ENCODE data around the gene KRT86. TPM values are rescaled to one million over a fixed set of nuclear protein-coding genes. Genes with fewer than 3 reads are reported as not detected.
"Not testable (repeated sequence)": the region's sequence is repeated elsewhere in the genome, so short reads cannot be mapped to it uniquely, and the experiment has no call there.

Gene KRT86
- total RNA-seq, 2 donors from 2014 or later = 0.43 TPM; not detected in 1

GRCh38 chr12:52278575-52279421 lies 4.4 kb downstream of the KRT86 start:
- H3K4me3 Mint-ChIP-seq = no peak overlapping the region

GRCh38 chr12:52279422-52280318 lies 5.2 kb downstream of the KRT86 start:
- no peak overlapping the region for H3K27ac Mint-ChIP-seq
- DNase-seq (ENCODE audit: low spot score) (no peak), ATAC-seq (no peak)
- no peaks in the 10 kb centered on the region for H3K9me3 Mint-ChIP-seq
- H3K4me3 Mint-ChIP-seq = no peak overlapping the region
- peaks cover 8 to 20% of the 10 kb centered on the region in 2 donors for H3K27me3 Mint-ChIP-seq
- no peaks in the 10 kb centered on the region for H3K36me3 Mint-ChIP-seq
- peaks cover 6 to 10% of the 10 kb centered on the region in 2 donors for H3K4me1 Mint-ChIP-seq (ENCODE audit: low read depth in 2 of 2)

More at GRCh38 chr12:52278575-52279421, 4.4 kb downstream of the KRT86 start:
- Mint-ChIP-seq H3K9me3 (no peaks in the 10 kb centered on the region), H3K27ac (no peak overlapping the region), H3K36me3 (no peaks in the 10 kb centered on the region), H3K27me3 (peaks cover 8 to 23% of the 10 kb centered on the region in 2 donors), H3K4me1 (ENCODE audit: low read depth in 2 of 2) (peaks cover 6 to 10% of the 10 kb centered on the region in 2 donors)
- ATAC-seq (peak; percentile 90 to 94), DNase-seq (ENCODE audit: low spot score) (peak; percentile 82)

- Mint-ChIP-seq H3K27me3 (peaks cover 8 to 17% of the 10 kb centered on the region in 2 donors), H3K27ac (no peak overlapping the region), H3K9me3 (no peaks in the 10 kb centered on the region), H3K4me1 (ENCODE audit: low read depth in 2 of 2) (peaks cover 6 to 10% of the 10 kb centered on the region in 2 donors), H3K36me3 (no peaks in the 10 kb centered on the region), H3K4me3 (no peak overlapping the region)
- no peak for DNase-seq (ENCODE audit: low spot score)
- ATAC-seq = no peak
Measured at GRCh38 chr12:52280319-52280795, 5.9 kb downstream of the KRT86 start.

GRCh38 chr12:52280796-52281560 lies 6.5 kb downstream of the KRT86 start:
- no peak overlapping the region for H3K4me3 Mint-ChIP-seq
- H3K36me3 Mint-ChIP-seq = no peaks in the 10 kb centered on the region
- peaks cover 8 to 15% of the 10 kb centered on the region in 2 donors for H3K27me3 Mint-ChIP-seq
- no peaks in the 10 kb centered on the region for H3K9me3 Mint-ChIP-seq
- H3K4me1 Mint-ChIP-seq (ENCODE audit: low read depth in 2 of 2) = peaks cover 9 to 13% of the 10 kb centered on the region in 2 donors
- no peak for ATAC-seq
- no peak for DNase-seq (ENCODE audit: low spot score)
- H3K27ac Mint-ChIP-seq = no peak overlapping the region

- no peak overlapping the region for H3K4me3 Mint-ChIP-seq
- no peaks in the 10 kb centered on the region for H3K36me3 Mint-ChIP-seq
- H3K9me3 Mint-ChIP-seq = no peaks in the 10 kb centered on the region
- DNase-seq (ENCODE audit: low spot score) (no peak), ATAC-seq (no peak)
- peaks cover 4 to 5% of the 10 kb centered on the region in 2 donors for H3K27me3 Mint-ChIP-seq
- no peak overlapping the region for H3K27ac Mint-ChIP-seq
- H3K4me1 Mint-ChIP-seq (ENCODE audit: low read depth in 2 of 2) = peaks cover 23 to 28% of the 10 kb centered on the region in 2 donors
Measured at GRCh38 chr12:52284562-52285171, 10.2 kb downstream of the KRT86 start.

- no peaks in the 10 kb centered on the region for H3K9me3 Mint-ChIP-seq
- DNase-seq (ENCODE audit: low spot score) = no peak
- H3K4me3 Mint-ChIP-seq = no peak overlapping the region
- H3K4me1 Mint-ChIP-seq (ENCODE audit: low read depth in 2 of 2) = peaks cover 23 to 24% of the 10 kb centered on the region in 2 donors
- no peaks in the 10 kb centered on the region for H3K36me3 Mint-ChIP-seq
- H3K27me3 Mint-ChIP-seq = no peaks in the 10 kb centered on the region
- no peak for ATAC-seq
- peak overlapping the region in 1 of 2 donors; percentile 54 for H3K27ac Mint-ChIP-seq
Measured at GRCh38 chr12:52285172-52285745, 10.8 kb downstream of the KRT86 start.

- Mint-ChIP-seq H3K9me3 (no peaks in the 10 kb centered on the region), H3K4me1 (ENCODE audit: low read depth in 2 of 2) (peaks cover 23 to 24% of the 10 kb centered on the region in 2 donors), H3K4me3 (no peak overlapping the region), H3K27me3 (no peaks in the 10 kb centered on the region), H3K36me3 (no peaks in the 10 kb centered on the region), H3K27ac (peak overlapping the region in 1 of 2 donors; percentile 54)
- DNase-seq (ENCODE audit: low spot score) (no peak), ATAC-seq (no peak)
Measured at GRCh38 chr12:52285851-52286530, 11.5 kb downstream of the KRT86 start.

- Mint-ChIP-seq H3K4me1 (ENCODE audit: low read depth in 2 of 2) (peaks cover 23 to 28% of the 10 kb centered on the region in 2 donors), H3K27ac (peak overlapping the region in 1 of 2 donors; percentile 53), H3K4me3 (peak overlapping the region; percentile 76)
- not testable (repeated sequence) for H3K36me3 Mint-ChIP-seq; H3K27me3 Mint-ChIP-seq; H3K9me3 Mint-ChIP-seq; ATAC-seq; DNase-seq (ENCODE audit: low spot score)
Measured at GRCh38 chr12:52286857-52287785, 12.7 kb downstream of the KRT86 start.

- H3K27ac Mint-ChIP-seq = peak overlapping the region; percentile 53 to 58
- ATAC-seq (peak; percentile 98 to 99), DNase-seq (ENCODE audit: low spot score) (peak; percentile 79)
- not testable (repeated sequence) for H3K36me3 Mint-ChIP-seq, H3K9me3 Mint-ChIP-seq, H3K27me3 Mint-ChIP-seq
- H3K4me1 Mint-ChIP-seq (ENCODE audit: low read depth in 2 of 2) = peaks cover 24 to 28% of the 10 kb centered on the region in 2 donors
- H3K4me3 Mint-ChIP-seq = peak overlapping the region; percentile 76
Measured at GRCh38 chr12:52287816-52288805, 13.7 kb downstream of the KRT86 start.

- H3K4me1 Mint-ChIP-seq (ENCODE audit: low read depth in 2 of 2) = peaks cover 42 to 45% of the 10 kb centered on the region in 2 donors
- ATAC-seq; DNase-seq (ENCODE audit: low spot score); H3K27me3 Mint-ChIP-seq; H3K9me3 Mint-ChIP-seq; H3K27ac Mint-ChIP-seq; H3K36me3 Mint-ChIP-seq; H3K4me3 Mint-ChIP-seq: not testable (repeated sequence)
Measured at GRCh38 chr12:52290483-52291134, 16.2 kb downstream of the KRT86 start.

All from natural killer cell treated with Interleukin-12 subunit alpha and Interleukin-12 subunit beta and Interleukin-15 and Interleukin-18, amount 100 ng/mL, for 72 hours (primary cell).